Measurements from ENCODE around the gene SAFB. TPM values are rescaled to one million over a fixed set of nuclear protein-coding genes. Genes with fewer than 3 reads are reported as not detected.

SAFB gene
- total and polyA plus RNA-seq, 2 of the 4 experiments (the other 2 are of a cell fraction), result 18.5 to 41.2 TPM

DNA sequence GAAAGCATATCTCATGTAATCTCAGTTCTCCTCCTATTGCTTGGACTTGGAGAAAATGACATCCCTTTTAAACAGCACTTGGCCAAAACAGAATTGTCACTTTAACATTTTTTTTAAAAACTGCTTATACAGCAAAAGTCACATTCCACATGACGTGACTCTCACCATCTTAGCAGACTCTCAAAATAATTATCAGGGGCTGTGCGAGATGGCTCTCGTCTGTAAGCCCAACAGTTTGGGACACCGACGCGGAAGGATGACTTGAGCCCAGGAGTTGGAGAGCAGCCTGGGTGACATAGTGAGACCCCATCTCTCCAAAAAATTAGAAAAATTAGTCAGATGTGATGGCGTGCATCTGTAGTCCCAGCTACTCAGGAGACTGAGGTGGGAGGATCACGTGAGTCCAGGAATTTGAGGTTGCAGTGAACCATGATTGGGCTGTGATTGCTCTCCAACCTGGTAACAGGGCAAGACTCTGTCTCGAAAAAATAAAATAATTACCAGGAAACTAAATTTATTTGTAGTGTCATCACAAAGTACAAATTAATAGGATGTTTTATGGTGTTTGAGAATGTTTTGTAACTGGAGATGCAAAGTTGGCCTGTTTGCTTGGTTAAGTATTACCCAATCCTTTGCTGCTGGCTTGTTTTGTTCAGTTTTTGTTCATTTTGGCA, 8.8 kb downstream of the SAFB start:
- DNase-seq (no peak), ATAC-seq (ENCODE audit: low read depth) (0 out of 2 replicates have a peak, but pooled peaks have one; percentile 7)
- no peak overlapping the region for H2AK9ac ChIP-seq (replicated peaks; ENCODE audit: low read depth, low read length, poor library complexity)
- TF ChIP-seq CEBPB (IDR thresholded peaks at IDR 0.05; ENCODE audit: low read depth, low read length) (peak; percentile 39; the same call in 1 of the 2 replicates), POLR2A (IDR thresholded peaks at IDR 0.05; ENCODE audit: low read depth, low read length) (no peak), BHLHE40 (IDR thresholded peaks at IDR 0.05; ENCODE audit: low read depth, low read length) (no peak), MAZ (IDR thresholded peaks at IDR 0.05; ENCODE audit: borderline replicate concordance, low read depth, low read length) (no peak), RFX5 (IDR thresholded peaks at IDR 0.05; ENCODE audit: low read depth, low read length) (no peak), MAFK (IDR thresholded peaks at IDR 0.05; ENCODE audit: low read depth, low read length) (peak; percentile 96), NFE2L2 (IDR thresholded peaks at IDR 0.05; ENCODE audit: low read depth, low read length) (no peak), RAD21 (IDR thresholded peaks at IDR 0.05; ENCODE audit: low read length) (no peak), CHD1 (IDR thresholded peaks at IDR 0.05; ENCODE audit: low read depth, low read length) (no peak), MXI1 (IDR thresholded peaks at IDR 0.05; ENCODE audit: borderline replicate concordance, low read depth, low read length) (no peak), SMC3 (IDR thresholded peaks at IDR 0.05; ENCODE audit: low read depth, low read length) (no peak)
- TF ChIP-seq, protein P1, sequence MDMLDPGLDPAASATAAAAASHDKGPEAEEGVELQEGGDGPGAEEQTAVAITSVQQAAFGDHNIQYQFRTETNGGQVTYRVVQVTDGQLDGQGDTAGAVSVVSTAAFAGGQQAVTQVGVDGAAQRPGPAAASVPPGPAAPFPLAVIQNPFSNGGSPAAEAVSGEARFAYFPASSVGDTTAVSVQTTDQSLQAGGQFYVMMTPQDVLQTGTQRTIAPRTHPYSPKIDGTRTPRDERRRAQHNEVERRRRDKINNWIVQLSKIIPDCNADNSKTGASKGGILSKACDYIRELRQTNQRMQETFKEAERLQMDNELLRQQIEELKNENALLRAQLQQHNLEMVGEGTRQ (IDR thresholded peaks at IDR 0.05; ENCODE audit: low read depth, low read length), result no peak
- TF ChIP-seq, protein P2, sequence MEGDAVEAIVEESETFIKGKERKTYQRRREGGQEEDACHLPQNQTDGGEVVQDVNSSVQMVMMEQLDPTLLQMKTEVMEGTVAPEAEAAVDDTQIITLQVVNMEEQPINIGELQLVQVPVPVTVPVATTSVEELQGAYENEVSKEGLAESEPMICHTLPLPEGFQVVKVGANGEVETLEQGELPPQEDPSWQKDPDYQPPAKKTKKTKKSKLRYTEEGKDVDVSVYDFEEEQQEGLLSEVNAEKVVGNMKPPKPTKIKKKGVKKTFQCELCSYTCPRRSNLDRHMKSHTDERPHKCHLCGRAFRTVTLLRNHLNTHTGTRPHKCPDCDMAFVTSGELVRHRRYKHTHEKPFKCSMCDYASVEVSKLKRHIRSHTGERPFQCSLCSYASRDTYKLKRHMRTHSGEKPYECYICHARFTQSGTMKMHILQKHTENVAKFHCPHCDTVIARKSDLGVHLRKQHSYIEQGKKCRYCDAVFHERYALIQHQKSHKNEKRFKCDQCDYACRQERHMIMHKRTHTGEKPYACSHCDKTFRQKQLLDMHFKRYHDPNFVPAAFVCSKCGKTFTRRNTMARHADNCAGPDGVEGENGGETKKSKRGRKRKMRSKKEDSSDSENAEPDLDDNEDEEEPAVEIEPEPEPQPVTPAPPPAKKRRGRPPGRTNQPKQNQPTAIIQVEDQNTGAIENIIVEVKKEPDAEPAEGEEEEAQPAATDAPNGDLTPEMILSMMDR (conservative IDR thresholded peaks at IDR 0.05; ENCODE audit: low read depth, low read length), result no peak
- no peak overlapping the region for H3K9ac ChIP-seq (ENCODE audit: low read depth, low read length)
- H3K23ac ChIP-seq (ENCODE audit: low read depth, low read length), result no peak overlapping the region
- no peak overlapping the region for H3K4ac ChIP-seq (ENCODE audit: low read depth, low read length)
- no peak overlapping the region for H4K5ac ChIP-seq (ENCODE audit: low read depth, low read length)
- peaks cover 6 to 76% of the 10 kb centered on the region in 2 experiments; a peak in 3 of 4 replicates for H3K79me1 ChIP-seq (ENCODE audit: low read depth in 1 of 2, low read length in 2 of 2)
- peaks cover 92% of the 10 kb centered on the region for H4K20me1 ChIP-seq (ENCODE audit: insufficient read depth, low read length)
- BruUV-seq (replicated peaks), result no TSS peak
- no peaks in the 10 kb centered on the region for H3K27me3 ChIP-seq (ENCODE audit: control insufficient read depth, insufficient read depth, low read length)
- H3K4me1 ChIP-seq (ENCODE audit: control insufficient read depth, insufficient read depth, low read length), result peaks cover 16% of the 10 kb centered on the region
- H3K14ac ChIP-seq (replicated peaks; ENCODE audit: low read depth, low read length), result no peak overlapping the region
- H2BK20ac ChIP-seq (ENCODE audit: low read depth, low read length), result no peak overlapping the region
- H2BK120ac ChIP-seq (ENCODE audit: low read depth, low read length), result no peak overlapping the region
- peak overlapping the region; percentile 2; the same call in 1 of the 2 replicates for H3K27ac ChIP-seq (ENCODE audit: insufficient read depth, low read length)
- H2BK15ac ChIP-seq (ENCODE audit: low read depth, low read length), result no peak overlapping the region
- H3K56ac ChIP-seq (ENCODE audit: extremely low read depth, insufficient read depth, low read length), result no peak overlapping the region
- dilution Hi-C loops (cut with HindIII; ENCODE audit: low sequenced_read_pairs, unreplicated experiment), result no loop called here
- H2BK5ac ChIP-seq (ENCODE audit: low read depth, low read length, poor library complexity, severe bottlenecking), result peak overlapping the region; percentile 20
- in situ Hi-C loops (cut with MboI; ENCODE audit: low sequenced_read_pairs), result no loop called here
- no peak overlapping the region for H4K8ac ChIP-seq (ENCODE audit: low read depth in 2 of 2, low read length in 2 of 2)
- no peak overlapping the region for H2AK5ac ChIP-seq (ENCODE audit: low read depth, low read length)
- CTCF ChIA-PET, result no interaction called here
- intact Hi-C loops (cut with micrococcal nuclease), result no loop called here
- H4K91ac ChIP-seq (ENCODE audit: insufficient read depth, low read depth, low read length), result no peak overlapping the region
- H3K18ac ChIP-seq (ENCODE audit: low read depth, low read length), result no peak overlapping the region
- H2AFZ ChIP-seq (replicated peaks; ENCODE audit: low read length, poor library complexity), result no peak overlapping the region
- H3K9me3 ChIP-seq (ENCODE audit: control insufficient read depth, insufficient read depth, low read length), result no peaks in the 10 kb centered on the region
- WGBS, 2 experiments (ENCODE audit: extremely low coverage in 2 of 2, insufficient read length in 1 of 2), result no CpG with 5 or more reads among the region's 9 CpGs
- peaks cover 12% of the 10 kb centered on the region for H3K9me1 ChIP-seq (ENCODE audit: insufficient read depth, low read length)
- H3K4me3 ChIP-seq (ENCODE audit: insufficient read depth, low read depth, low read length), result no peak overlapping the region
- peaks cover 26% of the 10 kb centered on the region for H3K36me3 ChIP-seq (ENCODE audit: control insufficient read depth, insufficient read depth, low read length)
- H3K4me2 ChIP-seq (ENCODE audit: low read depth, low read length), result peak overlapping the region; percentile 31; the same call in 1 of the 2 replicates
- POLR2A ChIA-PET (ENCODE audit: unreplicated experiment), result no interaction called here
